DLD1 (cell line): Measurements from ENCODE around the gene ST6GAL1.

Source experiments
- in situ Hi-C: cut with HindIII; loops from 2 replicates; pipeline ENCODE4 v1.10.0; 2017; ENCODE audit warnings: low sequenced_read_pairs

ST6GAL1 gene

GRCh38 chr3:186915806-186916796 lies 14.2 kb upstream of the ST6GAL1 start:
- in situ Hi-C loops: no loop called here

- in situ Hi-C loops: no loop called here
Measured at GRCh38 chr3:186917512-186918312, 12.6 kb upstream of the ST6GAL1 start.

GRCh38 chr3:186920301-186920700 lies 10.0 kb upstream of the ST6GAL1 start:
- in situ Hi-C loops: no loop called here

GRCh38 chr3:186920796-186921195 lies 9.5 kb upstream of the ST6GAL1 start:
- in situ Hi-C loops: no loop called here

- in situ Hi-C loops: no loop called here
Measured at GRCh38 chr3:186921578-186921977, 8.7 kb upstream of the ST6GAL1 start.

- in situ Hi-C loops: no loop called here
Measured at GRCh38 chr3:186922224-186922623, 8.1 kb upstream of the ST6GAL1 start.

GRCh38 chr3:186922790-186923189 lies 7.5 kb upstream of the ST6GAL1 start:
- in situ Hi-C loops: no loop called here

- in situ Hi-C loops: no loop called here
Measured at GRCh38 chr3:186923241-186923640, 7.1 kb upstream of the ST6GAL1 start.

- in situ Hi-C loops: no loop called here
Measured at GRCh38 chr3:186925826-186926225, 4.5 kb upstream of the ST6GAL1 start.

GRCh38 chr3:186929186-186929585 lies 1.1 kb upstream of the ST6GAL1 start:
- in situ Hi-C loops: no loop called here

GRCh38 chr3:186929685-186930084 lies 641 bp upstream of the ST6GAL1 start:
- in situ Hi-C loops: no loop called here

- in situ Hi-C loops: no loop called here
Measured at GRCh38 chr3:186930641-186931531, 560 bp downstream of the ST6GAL1 start.

GRCh38 chr3:186931532-186932280 lies 1.4 kb downstream of the ST6GAL1 start:
- in situ Hi-C loops: no loop called here

GRCh38 chr3:186932281-186933181 lies 2.2 kb downstream of the ST6GAL1 start:
- in situ Hi-C loops: no loop called here

GRCh38 chr3:186933816-186934215 lies 3.5 kb downstream of the ST6GAL1 start:
- in situ Hi-C loops: no loop called here

- in situ Hi-C loops: no loop called here
Measured at GRCh38 chr3:186935133-186935532, 4.8 kb downstream of the ST6GAL1 start.

GRCh38 chr3:186937017-186937875 lies 6.9 kb downstream of the ST6GAL1 start:
- in situ Hi-C loops: no loop called here

- in situ Hi-C loops: no loop called here
Measured at GRCh38 chr3:186938716-186939115, 8.4 kb downstream of the ST6GAL1 start.
